Measurements from ENCODE around the gene MYOC.
A peak's percentile ranks its signal among the peaks of the same experiment; 100 is the strongest.
"Not testable (repeated sequence)": the region's sequence is repeated elsewhere in the genome, so short reads cannot be mapped to it uniquely, and the experiment has no call there.

The MYOC gene

GRCh38 chr1:171654201-171654941, 1.9 kb upstream of the MYOC start:
- no peak for DNase-seq (ENCODE audit: low read depth in 1 of 2, low spot score in 1 of 2)

GRCh38 chr1:171653796-171654195, 1.3 kb upstream of the MYOC start:
- no peak for DNase-seq (ENCODE audit: low read depth in 1 of 2, low spot score in 1 of 2)

- DNase-seq (ENCODE audit: low read depth in 1 of 2, low spot score in 1 of 2) = no peak
These were observed 6.3 kb downstream of the MYOC start for GRCh38 chr1:171646249-171646560.

GRCh38 chr1:171645553-171646248, 6.8 kb downstream of the MYOC start:
- no peak for DNase-seq (ENCODE audit: low read depth in 1 of 2, low spot score in 1 of 2)

- peak in 1 of 2 donors; percentile 24 for DNase-seq (ENCODE audit: low read depth in 1 of 2, low spot score in 1 of 2)
These were observed 7.5 kb downstream of the MYOC start for GRCh38 chr1:171644805-171645483.

- no peak for DNase-seq (ENCODE audit: low read depth in 1 of 2, low spot score in 1 of 2)
These were observed 9.3 kb downstream of the MYOC start for GRCh38 chr1:171643156-171643555.

GRCh38 chr1:171642197-171642596, 10.3 kb downstream of the MYOC start:
- no peak for DNase-seq (ENCODE audit: low read depth in 1 of 2, low spot score in 1 of 2)

GRCh38 chr1:171641076-171641864, 11.2 kb downstream of the MYOC start:
- DNase-seq (ENCODE audit: low read depth in 1 of 2, low spot score in 1 of 2) = no peak

GRCh38 chr1:171640225-171640624, 12.3 kb downstream of the MYOC start:
- no peak for DNase-seq (ENCODE audit: low read depth in 1 of 2, low spot score in 1 of 2)

- no peak for DNase-seq (ENCODE audit: low read depth in 1 of 2, low spot score in 1 of 2)
These were observed 14.4 kb downstream of the MYOC start for GRCh38 chr1:171637928-171638576.

- DNase-seq (ENCODE audit: low read depth in 1 of 2, low spot score in 1 of 2) = no peak
These were observed 16.3 kb downstream of the MYOC start for GRCh38 chr1:171636141-171636540.

- DNase-seq (ENCODE audit: low read depth in 1 of 2, low spot score in 1 of 2) = no peak
These were observed 16.8 kb downstream of the MYOC start for GRCh38 chr1:171635661-171636060.

GRCh38 chr1:171628225-171628624, 24.3 kb downstream of the MYOC start:
- DNase-seq (ENCODE audit: low read depth in 1 of 2, low spot score in 1 of 2) = no peak

GRCh38 chr1:171627020-171627419, 25.5 kb downstream of the MYOC start:
- DNase-seq (ENCODE audit: low read depth in 1 of 2, low spot score in 1 of 2) = no peak

- no peak for DNase-seq (ENCODE audit: low read depth in 1 of 2, low spot score in 1 of 2)
These were observed 27.3 kb downstream of the MYOC start for GRCh38 chr1:171625225-171625624.

GRCh38 chr1:171623651-171624331, 28.7 kb downstream of the MYOC start:
- no peak for DNase-seq (ENCODE audit: low read depth in 1 of 2, low spot score in 1 of 2)

- no peak for DNase-seq (ENCODE audit: low read depth in 1 of 2, low spot score in 1 of 2)
These were observed 30.4 kb downstream of the MYOC start, which contains the start of gene MYOCOS for GRCh38 chr1:171622152-171622462. Gene MYOCOS, plus strand, starts transcription at chr1:171622243. Its CDS starts 1,641 bp downstream, at chr1:171623884.

- no peak for DNase-seq (ENCODE audit: low read depth in 1 of 2, low spot score in 1 of 2)
These were observed 35.9 kb downstream of the MYOC start for GRCh38 chr1:171616586-171616985.

GRCh38 chr1:171615122-171615906, 37.2 kb downstream of the MYOC start:
- not testable (repeated sequence) for DNase-seq (ENCODE audit: low read depth in 1 of 2, low spot score in 1 of 2)

GRCh38 chr1:171613282-171613681, 39.2 kb downstream of the MYOC start:
- no peak for DNase-seq (ENCODE audit: low read depth in 1 of 2, low spot score in 1 of 2)
